HUES6 (cell line): ENCODE measurements around the gene STAT1.

ENCODE experiments used
- H3K27ac ChIP-seq: 2 replicates; pipeline ENCODE4 v1.7.0; 2013; ENCODE audit warnings: low read depth, mild to moderate bottlenecking, low read length, inconsistent platforms
- H3K27me3 ChIP-seq: 2 replicates; pipeline ENCODE4 v1.6.1; 2013; ENCODE audit warnings: low read length; ENCODE audit not compliant: control insufficient read depth, insufficient read depth
- H3K36me3 ChIP-seq: 2 replicates; pipeline ENCODE4 v1.6.1; 2013; ENCODE audit warnings: low read length; ENCODE audit not compliant: control insufficient read depth, insufficient read depth
- H3K4me1 ChIP-seq: 2 replicates; pipeline ENCODE4 v1.6.1; 2013; ENCODE audit warnings: low read length; ENCODE audit not compliant: control insufficient read depth, insufficient read depth
- H3K4me3 ChIP-seq: 2 replicates; pipeline ENCODE4 v1.5.1; 2013; ENCODE audit warnings: low read depth, low read length
- H3K9ac ChIP-seq: one replicate; pipeline ENCODE4 v1.6.1; 2013; ENCODE audit warnings: mild to moderate bottlenecking, low read length
- H3K9me3 ChIP-seq: 2 replicates; pipeline ENCODE4 v1.6.1; 2013; ENCODE audit warnings: low read depth, low read length; ENCODE audit not compliant: control insufficient read depth, insufficient read depth

Gene STAT1

GRCh38 chr2:191015239-191015638 lies 1.3 kb upstream of the STAT1 start:
- Histone ChIP-seq H3K36me3 (peaks cover 8% of the 10 kb centered on the region), H3K27ac (no peak overlapping the region), H3K9me3 (no peaks in the 10 kb centered on the region), H3K4me3 (no peak overlapping the region), H3K27me3 (peaks cover 34% of the 10 kb centered on the region), H3K9ac (no peak overlapping the region), H3K4me1 (peaks cover 5% of the 10 kb centered on the region)

DNA sequence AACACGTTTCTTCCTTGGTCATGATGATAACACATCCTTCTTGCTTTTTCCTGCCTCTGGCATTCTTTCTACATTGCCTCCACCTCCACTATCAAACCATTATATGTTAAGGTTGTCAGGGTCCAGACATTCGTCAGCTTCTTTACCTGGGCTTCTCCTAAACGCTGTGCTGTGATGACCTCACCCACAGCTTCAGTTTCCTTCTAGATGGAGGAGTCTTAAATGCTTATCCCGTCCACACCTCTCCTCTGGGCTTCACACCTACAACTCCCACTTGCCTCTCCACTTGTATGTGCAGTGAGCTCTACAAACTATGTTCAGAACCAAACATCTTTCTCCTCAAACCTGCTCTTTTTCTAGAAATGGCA lies 666 bp upstream of the STAT1 start:
- H3K27ac ChIP-seq = no peak overlapping the region
- peak overlapping the region; percentile 25 for H3K9ac ChIP-seq
- H3K4me1 ChIP-seq = peaks cover 5% of the 10 kb centered on the region; the same call in 1 of the 2 replicates

GRCh38 chr2:191013682-191013931 lies 364 bp downstream of the STAT1 start:
- Histone ChIP-seq H3K36me3 (peaks cover 24% of the 10 kb centered on the region), H3K9ac (peak overlapping the region; percentile 74), H3K27ac (no peak overlapping the region), H3K27me3 (peaks cover 30% of the 10 kb centered on the region), H3K4me3 (peak overlapping the region; percentile 88), H3K4me1 (peaks cover 5% of the 10 kb centered on the region; the same call in 1 of the 2 replicates), H3K9me3 (no peaks in the 10 kb centered on the region)

More for the DNA sequence above, 666 bp upstream of the STAT1 start:
- H3K9me3 ChIP-seq = no peaks in the 10 kb centered on the region
- peaks cover 14% of the 10 kb centered on the region for H3K36me3 ChIP-seq
- peak overlapping the region; percentile 88 for H3K4me3 ChIP-seq
- peaks cover 34% of the 10 kb centered on the region for H3K27me3 ChIP-seq

- no peak overlapping the region for H3K27ac ChIP-seq
- peaks cover 30% of the 10 kb centered on the region for H3K36me3 ChIP-seq
- H3K9ac ChIP-seq = peak overlapping the region; percentile 74
- H3K27me3 ChIP-seq = peaks cover 29% of the 10 kb centered on the region
- H3K4me1 ChIP-seq = peaks cover 5% of the 10 kb centered on the region; the same call in 1 of the 2 replicates
- no peaks in the 10 kb centered on the region for H3K9me3 ChIP-seq
- peak overlapping the region; percentile 88 for H3K4me3 ChIP-seq
Observed at GRCh38 chr2:191012845-191013681, 908 bp downstream of the STAT1 start.

DNA sequence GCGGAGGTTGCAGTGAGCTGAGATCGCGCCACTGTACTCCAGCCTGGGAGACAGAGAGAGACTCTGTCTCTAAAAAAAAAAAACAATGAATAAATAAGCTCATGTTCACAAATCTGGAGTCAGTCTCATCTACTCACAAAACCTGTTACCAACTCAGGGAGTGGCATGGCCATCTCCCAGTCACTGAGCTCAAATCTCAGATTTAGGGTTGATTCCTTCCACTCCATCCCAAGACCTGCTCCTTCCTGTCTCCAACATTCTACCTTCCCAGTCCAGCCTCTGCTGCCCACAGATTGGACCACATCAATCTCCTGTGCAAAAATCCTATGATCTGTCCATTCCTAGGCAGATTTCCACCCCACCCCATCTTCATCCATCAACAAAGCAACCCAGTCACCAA lies 1.6 kb downstream of the STAT1 start:
- peaks cover 27% of the 10 kb centered on the region for H3K27me3 ChIP-seq

GRCh38 chr2:191010887-191011885 lies 2.8 kb downstream of the STAT1 start:
- no peak overlapping the region for H3K4me3 ChIP-seq
- H3K9ac ChIP-seq = no peak overlapping the region
- H3K27me3 ChIP-seq = peaks cover 17% of the 10 kb centered on the region
- H3K9me3 ChIP-seq = no peaks in the 10 kb centered on the region
- H3K36me3 ChIP-seq = peaks cover 48% of the 10 kb centered on the region
- H3K4me1 ChIP-seq = peaks cover 5% of the 10 kb centered on the region; the same call in 1 of the 2 replicates
- H3K27ac ChIP-seq = no peak overlapping the region

More for the DNA sequence above, 1.6 kb downstream of the STAT1 start:
- no peak overlapping the region for H3K9ac ChIP-seq
- no peak overlapping the region for H3K4me3 ChIP-seq
- H3K9me3 ChIP-seq = no peaks in the 10 kb centered on the region
- peaks cover 36% of the 10 kb centered on the region for H3K36me3 ChIP-seq
- H3K4me1 ChIP-seq = peaks cover 5% of the 10 kb centered on the region; the same call in 1 of the 2 replicates
- no peak overlapping the region for H3K27ac ChIP-seq

- Histone ChIP-seq H3K36me3 (peaks cover 61% of the 10 kb centered on the region), H3K4me3 (no peak overlapping the region), H3K9me3 (no peaks in the 10 kb centered on the region), H3K27me3 (peaks cover 3% of the 10 kb centered on the region), H3K9ac (no peak overlapping the region), H3K27ac (no peak overlapping the region), H3K4me1 (peaks cover 5% of the 10 kb centered on the region; the same call in 1 of the 2 replicates)
Observed at GRCh38 chr2:191009541-191010374, 4.2 kb downstream of the STAT1 start.

DNA sequence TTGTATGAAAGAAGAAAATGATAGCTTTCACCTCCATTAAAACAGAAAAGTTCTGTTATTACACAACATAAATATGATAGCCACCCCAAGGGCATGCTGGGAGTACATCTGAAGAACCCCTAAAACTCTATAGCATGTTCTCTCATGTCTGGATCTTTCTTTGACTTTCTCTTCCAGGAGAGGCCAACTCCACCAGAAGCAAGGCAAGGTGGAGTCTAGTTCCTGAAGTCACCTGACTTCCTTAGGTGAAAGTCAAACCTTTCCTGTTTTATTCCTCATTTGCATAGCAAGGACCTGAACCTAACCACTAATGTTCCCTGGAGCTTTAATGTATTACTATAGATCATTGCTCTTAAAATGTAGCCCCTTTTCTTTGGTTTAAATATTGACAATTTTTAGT lies 5.7 kb downstream of the STAT1 start:
- Histone ChIP-seq H3K36me3 (peaks cover 76% of the 10 kb centered on the region), H3K9ac (no peak overlapping the region), H3K9me3 (no peaks in the 10 kb centered on the region), H3K4me3 (no peak overlapping the region), H3K27ac (no peak overlapping the region), H3K4me1 (peaks cover 5% of the 10 kb centered on the region; the same call in 1 of the 2 replicates), H3K27me3 (no peaks in the 10 kb centered on the region)

DNA sequence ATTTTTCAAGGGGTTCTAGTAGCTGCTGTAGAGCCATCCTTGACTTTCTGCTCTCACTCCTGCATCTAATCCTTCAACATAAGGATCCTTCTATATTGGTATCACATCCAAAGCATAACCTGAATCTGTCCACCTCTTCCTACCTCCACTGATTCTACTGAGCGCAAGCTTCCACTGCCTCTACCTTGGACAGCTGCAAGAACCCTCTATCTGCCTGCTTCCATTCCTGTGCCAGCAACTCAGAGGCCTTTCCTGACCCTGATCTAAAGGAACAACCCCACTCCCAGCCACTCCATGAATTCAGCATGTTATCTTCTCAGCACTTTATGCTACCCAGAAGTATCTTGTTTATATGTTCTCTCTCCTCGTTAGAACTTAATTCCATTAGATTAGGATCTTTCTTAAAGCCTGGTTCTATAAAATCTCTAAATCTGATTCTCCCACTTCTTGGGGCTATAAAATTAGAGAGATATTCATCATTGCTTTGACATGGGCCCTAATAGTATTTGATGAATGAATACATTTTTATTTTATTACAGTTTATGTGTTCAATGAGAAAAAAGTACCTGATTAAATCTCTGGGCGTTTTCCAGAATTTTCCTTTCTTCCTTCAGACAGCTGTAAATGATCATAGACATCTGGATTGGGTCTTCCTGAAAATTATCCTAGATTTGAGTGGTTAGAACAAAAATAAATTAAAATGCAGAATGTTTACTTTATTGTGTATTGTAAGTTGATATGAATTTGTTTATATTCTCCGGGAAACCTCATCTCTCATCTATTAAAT lies 6.8 kb downstream of the STAT1 start:
- Histone ChIP-seq H3K9ac (no peak overlapping the region), H3K36me3 (peaks cover 87% of the 10 kb centered on the region), H3K4me3 (no peak overlapping the region), H3K27ac (no peak overlapping the region), H3K27me3 (no peaks in the 10 kb centered on the region), H3K4me1 (no peaks in the 10 kb centered on the region), H3K9me3 (no peaks in the 10 kb centered on the region)

- Histone ChIP-seq H3K4me3 (no peak overlapping the region), H3K9me3 (no peaks in the 10 kb centered on the region), H3K4me1 (no peaks in the 10 kb centered on the region), H3K27ac (no peak overlapping the region), H3K27me3 (no peaks in the 10 kb centered on the region), H3K9ac (no peak overlapping the region), H3K36me3 (peaks cover 95% of the 10 kb centered on the region)
Observed at GRCh38 chr2:191006297-191006696, 7.7 kb downstream of the STAT1 start.
